ENCODE results near the gene BICRA. TPM values are rescaled to one million over a fixed set of nuclear protein-coding genes. Genes with fewer than 3 reads are reported as not detected.

Gene BICRA
- total and polyA plus RNA-seq, 9 of the 15 experiments (the other 6 are each of a cell fraction or from before 2014, with no cell fraction given): 0.01 to 8.8 (median 1.2) TPM

DNA sequence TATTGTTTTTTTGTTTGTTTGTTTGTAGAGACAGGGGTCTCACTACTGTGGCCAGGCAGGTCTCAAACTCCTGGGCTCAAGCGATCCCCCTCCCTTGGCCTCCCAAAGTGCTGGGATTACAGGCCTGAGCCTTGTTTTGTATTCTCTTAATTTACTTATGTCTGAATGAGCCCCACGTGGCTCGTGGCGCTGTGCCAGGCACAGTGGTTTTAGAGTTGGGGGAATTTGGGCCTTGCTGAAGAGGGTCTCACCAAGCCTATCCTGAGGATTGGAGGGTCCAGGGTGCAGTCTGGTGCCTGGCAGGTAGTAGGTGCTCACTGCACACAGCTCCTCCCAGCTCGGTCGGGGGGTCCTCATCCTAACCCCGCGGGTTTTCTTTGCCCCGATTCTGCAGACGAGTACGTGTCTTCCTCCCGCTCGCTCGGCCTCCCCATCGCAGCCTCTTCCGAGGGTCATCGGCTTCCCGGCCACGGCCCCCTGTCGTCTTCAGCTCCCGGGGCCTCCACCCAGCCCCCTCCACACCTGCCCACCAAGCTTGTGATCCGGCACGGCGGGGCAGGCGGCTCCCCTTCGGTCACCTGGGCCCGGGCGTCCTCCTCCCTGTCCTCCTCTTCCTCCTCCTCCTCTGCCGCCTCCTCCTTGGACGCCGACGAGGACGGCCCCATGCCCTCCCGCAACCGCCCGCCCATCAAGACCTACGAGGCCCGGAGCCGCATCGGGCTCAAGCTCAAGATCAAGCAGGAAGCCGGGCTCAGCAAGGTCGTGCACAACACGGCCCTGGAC is 92.2 kb downstream of the BICRA start:
- POLR2A ChIA-PET: no interaction called here
- H3K27me3 ChIP-seq (ENCODE audit: control insufficient read depth in 2 of 2, insufficient read depth in 2 of 2, low read length in 2 of 2): no peaks in the 10 kb centered on the region
- TF ChIP-seq ZNF121 (CRISPR knock-in tag; conservative IDR thresholded peaks at IDR 0.05) (0 out of 2 replicates have a peak, but pooled peaks have one; percentile 24), NFIC (IDR thresholded peaks at IDR 0.05) (peak; percentile 60)
- TF ChIP-seq, protein P1, sequence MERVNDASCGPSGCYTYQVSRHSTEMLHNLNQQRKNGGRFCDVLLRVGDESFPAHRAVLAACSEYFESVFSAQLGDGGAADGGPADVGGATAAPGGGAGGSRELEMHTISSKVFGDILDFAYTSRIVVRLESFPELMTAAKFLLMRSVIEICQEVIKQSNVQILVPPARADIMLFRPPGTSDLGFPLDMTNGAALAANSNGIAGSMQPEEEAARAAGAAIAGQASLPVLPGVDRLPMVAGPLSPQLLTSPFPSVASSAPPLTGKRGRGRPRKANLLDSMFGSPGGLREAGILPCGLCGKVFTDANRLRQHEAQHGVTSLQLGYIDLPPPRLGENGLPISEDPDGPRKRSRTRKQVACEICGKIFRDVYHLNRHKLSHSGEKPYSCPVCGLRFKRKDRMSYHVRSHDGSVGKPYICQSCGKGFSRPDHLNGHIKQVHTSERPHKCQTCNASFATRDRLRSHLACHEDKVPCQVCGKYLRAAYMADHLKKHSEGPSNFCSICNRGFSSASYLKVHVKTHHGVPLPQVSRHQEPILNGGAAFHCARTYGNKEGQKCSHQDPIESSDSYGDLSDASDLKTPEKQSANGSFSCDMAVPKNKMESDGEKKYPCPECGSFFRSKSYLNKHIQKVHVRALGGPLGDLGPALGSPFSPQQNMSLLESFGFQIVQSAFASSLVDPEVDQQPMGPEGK (CRISPR knock-in tag; IDR thresholded peaks at IDR 0.05; ENCODE audit: borderline replicate concordance): no peak
- peaks cover 0 to 20% of the 10 kb centered on the region in 2 experiments; a peak in 1 of 5 replicates for H3K4me1 ChIP-seq (replicated peaks in 1 of 2; ENCODE audit: control insufficient read depth in 2 of 2, insufficient read depth in 2 of 2, low read length in 2 of 2)
- no peaks in the 10 kb centered on the region for H3K79me2 ChIP-seq (ENCODE audit: control insufficient read depth, insufficient read depth, low read length)
- H3K4me3 ChIP-seq: no peak overlapping the region
- no TSS peak for BruUV-seq (replicated peaks)
- WGBS (ENCODE audit: insufficient coverage, low coverage, missing lambda C conversion rate): 81% methylated on average over 11 of the region's 43 CpGs
- intact Hi-C loops (cut with micrococcal nuclease): no loop called here
- DNase-seq (ENCODE audit: extremely low read depth in 1 of 4, low spot score in 3 of 4): no peak
- H3K27ac ChIP-seq (ENCODE audit: extremely low read depth, low read depth, low read length): no peak overlapping the region
- no peaks in the 10 kb centered on the region for H3K9me1 ChIP-seq (ENCODE audit: control insufficient read depth, insufficient read depth, low read length)
- no peak overlapping the region for H3K4me2 ChIP-seq (ENCODE audit: insufficient read depth, low read length)
- in situ Hi-C loops (cut with MboI): no loop called here
- peaks cover 27% of the 10 kb centered on the region; the same call in 2 of the 3 replicates for H3K36me3 ChIP-seq (ENCODE audit: control insufficient read depth, insufficient read depth, low read length)
- ATAC-seq: no peak
- FAIRE-seq: no peak
- no peak overlapping the region for H2AFZ ChIP-seq (ENCODE audit: low read depth, low read length)
- no peak overlapping the region; a peak in 1 of 4 replicates for H3K9ac ChIP-seq (ENCODE audit: insufficient read depth in 1 of 2, low read depth in 2 of 2, low read length in 2 of 2)
- H4K20me1 ChIP-seq (replicated peaks; ENCODE audit: control insufficient read depth, insufficient read depth, low read length): no peaks in the 10 kb centered on the region
- CTCF ChIA-PET (ENCODE audit: low intra/inter-chr PET ratio): interaction anchor here (2.0 to 5.6 kb wide), 2 partner anchors 42 to 264 kb away, joined by 6 to 79 read pairs; no protein-coding TSS in a partner anchor
- H3K9me3 ChIP-seq (replicated peaks; ENCODE audit: control insufficient read depth, insufficient read depth, low read depth, low read length): no peaks in the 10 kb centered on the region

Data from K562 (cell line).